Immature natural killer cell (primary cell): ENCODE measurements around the gene COL11A2. TPM values are rescaled to one million over a fixed set of nuclear protein-coding genes. Genes with fewer than 3 reads are reported as not detected.
"Not testable (repeated sequence)": the region's sequence is repeated elsewhere in the genome, so short reads cannot be mapped to it uniquely, and the experiment has no call there.

ENCODE experiments used
- DNase-seq, 3 donors: peaks; one replicate each; pipeline ENCODE4 v3.0.0; 2022; ENCODE audit warnings: mixed read lengths in 1 of 3
- H3K27ac Mint-ChIP-seq, 6 donors: one replicate each; pipeline ENCODE4 v1.8.0; 2020; ENCODE audit warnings: mixed read lengths in 6 of 6, mild to moderate bottlenecking in 5 of 6, inconsistent platforms in 4 of 6, moderate library complexity in 3 of 6
- H3K27me3 Mint-ChIP-seq, 3 donors: one replicate each; pipeline ENCODE4 v1.8.0; 2020 to 2021; ENCODE audit warnings: low read depth in 3 of 3, mild to moderate bottlenecking in 3 of 3, mixed read lengths in 3 of 3, moderate library complexity in 3 of 3, inconsistent platforms in 1 of 3
- H3K36me3 Mint-ChIP-seq, 3 donors: one replicate each; pipeline ENCODE4 v1.8.0; 2020; ENCODE audit warnings: mixed read lengths in 3 of 3, inconsistent platforms in 2 of 3, mild to moderate bottlenecking in 2 of 3
- H3K4me1 Mint-ChIP-seq, 2 donors: one replicate each; pipeline ENCODE4 v1.8.0; 2020; ENCODE audit warnings: inconsistent platforms in 2 of 2, mild to moderate bottlenecking in 2 of 2, mixed read lengths in 2 of 2, moderate library complexity in 1 of 2
- H3K4me3 Mint-ChIP-seq, 5 donors: one replicate each; pipeline ENCODE4 v1.8.0; 2020; ENCODE audit warnings: mild to moderate bottlenecking in 5 of 5, mixed read lengths in 5 of 5, inconsistent platforms in 3 of 5, moderate library complexity in 3 of 5
- H3K9me3 Mint-ChIP-seq, 6 donors: one replicate each; pipeline ENCODE4 v1.8.0; 2020; ENCODE audit warnings: mild to moderate bottlenecking in 6 of 6, mixed read lengths in 6 of 6, inconsistent platforms in 4 of 6, moderate library complexity in 3 of 6
- polyA plus RNA-seq, 3 donors: library from polyadenylated mRNA; unstranded; fragments of 300-500 nt; fragmentation: Illumina TruSeq; gene quantifications; one replicate each; pipeline ENCODE4 v1.2.3, GENCODE V29; 2021

Gene COL11A2
- polyA plus RNA-seq = under 1 TPM in 2 of 3 donors, not detected in 1; 0.33 to 0.67 TPM

GRCh38 chr6:33192105-33192646 lies at the start of gene COL11A2:
Gene COL11A2, minus strand, starts transcription at chr6:33192467. Its CDS starts 227 bp downstream, at chr6:33192240.
- Mint-ChIP-seq H3K9me3 (peaks cover 0 to 1% (median 0%) of the 10 kb centered on the region in 6 donors), H3K27me3 (peaks cover 1 to 18% (median 11%) of the 10 kb centered on the region in 3 donors), H3K27ac (peak within 1 kb of the TSS in 5 of 6 donors; percentile 29 to 63 (median 47)), H3K4me1 (peaks cover 14 to 22% of the 10 kb centered on the region in 2 donors), H3K36me3 (peaks cover 20 to 35% (median 23%) of the 10 kb centered on the region in 3 donors), H3K4me3 (peak within 1 kb of the TSS; percentile 79 to 89 (median 80))
- no peak for DNase-seq

GRCh38 chr6:33241968-33242367 lies 49.7 kb upstream of the COL11A2 start:
- H3K9me3 Mint-ChIP-seq = no peaks in the 10 kb centered on the region
- H3K4me1 Mint-ChIP-seq = no peaks in the 10 kb centered on the region
- no peak overlapping the region for H3K4me3 Mint-ChIP-seq
- DNase-seq = no peak
- H3K27me3 Mint-ChIP-seq = peaks cover 9 to 15% (median 12%) of the 10 kb centered on the region in 3 donors
- no peak overlapping the region for H3K27ac Mint-ChIP-seq
- H3K36me3 Mint-ChIP-seq = peaks cover 0 to 6% (median 0%) of the 10 kb centered on the region in 3 donors

- H3K9me3 Mint-ChIP-seq = no peaks in the 10 kb centered on the region
- H3K36me3 Mint-ChIP-seq = peaks cover 0 to 6% (median 0%) of the 10 kb centered on the region in 3 donors
- no peak overlapping the region for H3K4me3 Mint-ChIP-seq
- H3K27me3 Mint-ChIP-seq = peaks cover 7 to 22% (median 13%) of the 10 kb centered on the region in 3 donors
- DNase-seq = no peak
- no peaks in the 10 kb centered on the region for H3K4me1 Mint-ChIP-seq
- H3K27ac Mint-ChIP-seq = no peak overlapping the region
Observed at GRCh38 chr6:33237741-33238140, 45.5 kb upstream of the COL11A2 start.

GRCh38 chr6:33236852-33237251 lies 44.6 kb upstream of the COL11A2 start:
- DNase-seq = no peak
- no peak overlapping the region for H3K4me3 Mint-ChIP-seq
- H3K27ac Mint-ChIP-seq = no peak overlapping the region
- H3K9me3 Mint-ChIP-seq = no peaks in the 10 kb centered on the region
- peaks cover 0 to 4% (median 0%) of the 10 kb centered on the region in 3 donors for H3K36me3 Mint-ChIP-seq
- H3K4me1 Mint-ChIP-seq = no peaks in the 10 kb centered on the region
- H3K27me3 Mint-ChIP-seq = peaks cover 6 to 18% (median 14%) of the 10 kb centered on the region in 3 donors

GRCh38 chr6:33236328-33236727 lies 44.1 kb upstream of the COL11A2 start:
- Mint-ChIP-seq H3K27me3 (peaks cover 5 to 16% (median 14%) of the 10 kb centered on the region in 3 donors), H3K36me3 (peaks cover 0 to 3% (median 0%) of the 10 kb centered on the region in 3 donors), H3K27ac (no peak overlapping the region), H3K4me3 (no peak overlapping the region), H3K4me1 (no peaks in the 10 kb centered on the region), H3K9me3 (no peaks in the 10 kb centered on the region)
- no peak for DNase-seq

GRCh38 chr6:33235221-33235634 lies 43.0 kb upstream of the COL11A2 start:
- no peaks in the 10 kb centered on the region for H3K4me1 Mint-ChIP-seq
- no peak overlapping the region for H3K27ac Mint-ChIP-seq
- H3K4me3 Mint-ChIP-seq = no peak overlapping the region
- H3K9me3 Mint-ChIP-seq = no peaks in the 10 kb centered on the region
- peaks cover 5 to 16% (median 15%) of the 10 kb centered on the region in 3 donors for H3K27me3 Mint-ChIP-seq
- DNase-seq = no peak
- no peaks in the 10 kb centered on the region for H3K36me3 Mint-ChIP-seq

GRCh38 chr6:33226503-33227120 lies 34.3 kb upstream of the COL11A2 start:
- H3K9me3 Mint-ChIP-seq, H3K27ac Mint-ChIP-seq, H3K4me1 Mint-ChIP-seq, H3K4me3 Mint-ChIP-seq, DNase-seq, H3K36me3 Mint-ChIP-seq: not testable (repeated sequence)
- H3K27me3 Mint-ChIP-seq = peaks cover 3 to 20% (median 7%) of the 10 kb centered on the region in 3 donors

GRCh38 chr6:33217681-33218080 lies 25.4 kb upstream of the COL11A2 start:
- Mint-ChIP-seq H3K27ac (no peak overlapping the region), H3K36me3 (peaks cover 0 to 3% (median under 1%) of the 10 kb centered on the region in 3 donors), H3K4me1 (peaks cover 11 to 12% of the 10 kb centered on the region in 2 donors), H3K27me3 (peaks cover 7 to 20% (median 12%) of the 10 kb centered on the region in 3 donors), H3K9me3 (no peaks in the 10 kb centered on the region), H3K4me3 (no peak overlapping the region)
- no peak for DNase-seq

- Mint-ChIP-seq H3K27me3 (peaks cover 12 to 21% (median 16%) of the 10 kb centered on the region in 3 donors), H3K4me3 (no peak overlapping the region), H3K4me1 (peaks cover 15% of the 10 kb centered on the region in 2 donors), H3K36me3 (peaks cover 0 to 8% (median 5%) of the 10 kb centered on the region in 3 donors), H3K27ac (no peak overlapping the region), H3K9me3 (no peaks in the 10 kb centered on the region)
- DNase-seq = no peak
Observed at GRCh38 chr6:33217246-33217645, 25.0 kb upstream of the COL11A2 start.

- H3K4me1 Mint-ChIP-seq = peaks cover 15 to 19% of the 10 kb centered on the region in 2 donors
- DNase-seq = no peak
- H3K4me3 Mint-ChIP-seq = no peak overlapping the region
- H3K9me3 Mint-ChIP-seq = no peaks in the 10 kb centered on the region
- H3K36me3 Mint-ChIP-seq = peaks cover 4 to 12% (median 8%) of the 10 kb centered on the region in 3 donors
- peaks cover 10 to 21% (median 15%) of the 10 kb centered on the region in 3 donors for H3K27me3 Mint-ChIP-seq
- H3K27ac Mint-ChIP-seq = no peak overlapping the region
Observed at GRCh38 chr6:33216117-33216649, 23.9 kb upstream of the COL11A2 start.

- Mint-ChIP-seq H3K27me3 (peaks cover 10 to 20% (median 15%) of the 10 kb centered on the region in 3 donors), H3K27ac (no peak overlapping the region), H3K9me3 (no peaks in the 10 kb centered on the region), H3K4me1 (peaks cover 15 to 19% of the 10 kb centered on the region in 2 donors), H3K36me3 (peaks cover 4 to 15% (median 10%) of the 10 kb centered on the region in 3 donors), H3K4me3 (no peak overlapping the region)
- DNase-seq = no peak
Observed at GRCh38 chr6:33215271-33216116, 23.2 kb upstream of the COL11A2 start.

GRCh38 chr6:33213989-33214335 lies 21.7 kb upstream of the COL11A2 start:
- DNase-seq = no peak
- Mint-ChIP-seq H3K4me3 (no peak overlapping the region), H3K9me3 (no peaks in the 10 kb centered on the region)

GRCh38 chr6:33213166-33213988 lies 21.1 kb upstream of the COL11A2 start:
- H3K27ac Mint-ChIP-seq = peak overlapping the region in 1 of 6 donors; percentile 58
- peaks cover 29 to 33% of the 10 kb centered on the region in 2 donors for H3K4me1 Mint-ChIP-seq
- peaks cover 4 to 24% (median 12%) of the 10 kb centered on the region in 3 donors for H3K36me3 Mint-ChIP-seq
- peaks cover 15 to 27% (median 19%) of the 10 kb centered on the region in 3 donors for H3K27me3 Mint-ChIP-seq
- DNase-seq = no peak
- peak overlapping the region in 2 of 5 donors; percentile 28 to 46 for H3K4me3 Mint-ChIP-seq
- no peaks in the 10 kb centered on the region for H3K9me3 Mint-ChIP-seq

More at GRCh38 chr6:33213989-33214335, 21.7 kb upstream of the COL11A2 start:
- Mint-ChIP-seq H3K27ac (no peak overlapping the region), H3K36me3 (peaks cover 4 to 24% (median 12%) of the 10 kb centered on the region in 3 donors), H3K4me1 (peaks cover 26 to 28% of the 10 kb centered on the region in 2 donors), H3K27me3 (peaks cover 14 to 25% (median 15%) of the 10 kb centered on the region in 3 donors)
